Measurements from ENCODE around the gene UNC13B. TPM values are rescaled to one million over a fixed set of nuclear protein-coding genes. Genes with fewer than 3 reads are reported as not detected.
A peak's percentile ranks its signal among the peaks of the same experiment; 100 is the strongest.

UNC13B gene
- total and polyA plus RNA-seq, 2 of the 13 experiments (the other 11 are each of a cell fraction or from before 2014, with no cell fraction given), result 14.0 to 18.3 TPM

DNA sequence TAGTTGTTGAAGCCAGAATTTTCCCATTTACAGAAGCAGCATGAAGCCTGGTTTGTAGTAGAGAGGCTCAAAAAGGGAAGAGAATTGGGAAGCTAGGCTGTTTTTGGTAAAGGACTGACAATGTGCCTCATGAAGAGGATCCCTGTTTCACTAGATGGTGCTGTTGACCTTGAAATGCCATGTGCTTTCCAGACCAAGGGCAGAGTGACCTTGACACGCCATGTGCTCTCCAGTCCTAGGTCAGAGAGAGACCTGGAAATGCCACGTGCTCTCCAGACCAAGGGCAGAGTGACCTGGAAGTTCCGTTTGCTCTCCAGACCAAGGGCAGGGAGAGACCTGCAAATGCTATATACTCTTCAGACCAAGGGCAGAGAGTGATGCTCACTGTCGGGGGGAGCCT is 32.0 kb downstream of the UNC13B start (continued):
- TF ChIP-seq, protein P1, sequence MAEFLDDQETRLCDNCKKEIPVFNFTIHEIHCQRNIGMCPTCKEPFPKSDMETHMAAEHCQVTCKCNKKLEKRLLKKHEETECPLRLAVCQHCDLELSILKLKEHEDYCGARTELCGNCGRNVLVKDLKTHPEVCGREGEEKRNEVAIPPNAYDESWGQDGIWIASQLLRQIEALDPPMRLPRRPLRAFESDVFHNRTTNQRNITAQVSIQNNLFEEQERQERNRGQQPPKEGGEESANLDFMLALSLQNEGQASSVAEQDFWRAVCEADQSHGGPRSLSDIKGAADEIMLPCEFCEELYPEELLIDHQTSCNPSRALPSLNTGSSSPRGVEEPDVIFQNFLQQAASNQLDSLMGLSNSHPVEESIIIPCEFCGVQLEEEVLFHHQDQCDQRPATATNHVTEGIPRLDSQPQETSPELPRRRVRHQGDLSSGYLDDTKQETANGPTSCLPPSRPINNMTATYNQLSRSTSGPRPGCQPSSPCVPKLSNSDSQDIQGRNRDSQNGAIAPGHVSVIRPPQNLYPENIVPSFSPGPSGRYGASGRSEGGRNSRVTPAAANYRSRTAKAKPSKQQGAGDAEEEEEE (CRISPR knock-in tag; IDR thresholded peaks at IDR 0.05; ENCODE audit: borderline replicate concordance), result no peak
- TF ChIP-seq ZSCAN25 (CRISPR knock-in tag; IDR thresholded peaks at IDR 0.05) (no peak), ZNF749 (CRISPR knock-in tag; IDR thresholded peaks at IDR 0.05; ENCODE audit: borderline replicate concordance) (no peak), RXRA (CRISPR knock-in tag; IDR thresholded peaks at IDR 0.05) (no peak), CENPX (CRISPR knock-in tag; IDR thresholded peaks at IDR 0.05) (no peak), ZMAT3 (CRISPR knock-in tag; conservative IDR thresholded peaks at IDR 0.05) (no peak), ZBTB1 (CRISPR knock-in tag; IDR thresholded peaks at IDR 0.05; ENCODE audit: borderline replicate concordance) (no peak), MEIS1 (CRISPR knock-in tag; IDR thresholded peaks at IDR 0.05; ENCODE audit: borderline replicate concordance) (no peak), TOPORS (CRISPR knock-in tag; IDR thresholded peaks at IDR 0.05) (no peak), ARNT (IDR thresholded peaks at IDR 0.05) (no peak), CC2D1A (CRISPR knock-in tag; IDR thresholded peaks at IDR 0.05) (no peak), MIXL1 (CRISPR knock-in tag; IDR thresholded peaks at IDR 0.05) (peak; percentile 51; the same call in 1 of the 2 replicates), ZNF33A (CRISPR knock-in tag; IDR thresholded peaks at IDR 0.05; ENCODE audit: borderline replicate concordance) (no peak), REL (CRISPR knock-in tag; conservative IDR thresholded peaks at IDR 0.05) (no peak), MTF1 (CRISPR knock-in tag; IDR thresholded peaks at IDR 0.05) (no peak), TEAD2 (CRISPR knock-in tag; IDR thresholded peaks at IDR 0.05) (no peak), ZBTB38 (CRISPR knock-in tag; IDR thresholded peaks at IDR 0.05) (peak; percentile 70; the same call in 1 of the 2 replicates)
- TF ChIP-seq, protein P2, sequence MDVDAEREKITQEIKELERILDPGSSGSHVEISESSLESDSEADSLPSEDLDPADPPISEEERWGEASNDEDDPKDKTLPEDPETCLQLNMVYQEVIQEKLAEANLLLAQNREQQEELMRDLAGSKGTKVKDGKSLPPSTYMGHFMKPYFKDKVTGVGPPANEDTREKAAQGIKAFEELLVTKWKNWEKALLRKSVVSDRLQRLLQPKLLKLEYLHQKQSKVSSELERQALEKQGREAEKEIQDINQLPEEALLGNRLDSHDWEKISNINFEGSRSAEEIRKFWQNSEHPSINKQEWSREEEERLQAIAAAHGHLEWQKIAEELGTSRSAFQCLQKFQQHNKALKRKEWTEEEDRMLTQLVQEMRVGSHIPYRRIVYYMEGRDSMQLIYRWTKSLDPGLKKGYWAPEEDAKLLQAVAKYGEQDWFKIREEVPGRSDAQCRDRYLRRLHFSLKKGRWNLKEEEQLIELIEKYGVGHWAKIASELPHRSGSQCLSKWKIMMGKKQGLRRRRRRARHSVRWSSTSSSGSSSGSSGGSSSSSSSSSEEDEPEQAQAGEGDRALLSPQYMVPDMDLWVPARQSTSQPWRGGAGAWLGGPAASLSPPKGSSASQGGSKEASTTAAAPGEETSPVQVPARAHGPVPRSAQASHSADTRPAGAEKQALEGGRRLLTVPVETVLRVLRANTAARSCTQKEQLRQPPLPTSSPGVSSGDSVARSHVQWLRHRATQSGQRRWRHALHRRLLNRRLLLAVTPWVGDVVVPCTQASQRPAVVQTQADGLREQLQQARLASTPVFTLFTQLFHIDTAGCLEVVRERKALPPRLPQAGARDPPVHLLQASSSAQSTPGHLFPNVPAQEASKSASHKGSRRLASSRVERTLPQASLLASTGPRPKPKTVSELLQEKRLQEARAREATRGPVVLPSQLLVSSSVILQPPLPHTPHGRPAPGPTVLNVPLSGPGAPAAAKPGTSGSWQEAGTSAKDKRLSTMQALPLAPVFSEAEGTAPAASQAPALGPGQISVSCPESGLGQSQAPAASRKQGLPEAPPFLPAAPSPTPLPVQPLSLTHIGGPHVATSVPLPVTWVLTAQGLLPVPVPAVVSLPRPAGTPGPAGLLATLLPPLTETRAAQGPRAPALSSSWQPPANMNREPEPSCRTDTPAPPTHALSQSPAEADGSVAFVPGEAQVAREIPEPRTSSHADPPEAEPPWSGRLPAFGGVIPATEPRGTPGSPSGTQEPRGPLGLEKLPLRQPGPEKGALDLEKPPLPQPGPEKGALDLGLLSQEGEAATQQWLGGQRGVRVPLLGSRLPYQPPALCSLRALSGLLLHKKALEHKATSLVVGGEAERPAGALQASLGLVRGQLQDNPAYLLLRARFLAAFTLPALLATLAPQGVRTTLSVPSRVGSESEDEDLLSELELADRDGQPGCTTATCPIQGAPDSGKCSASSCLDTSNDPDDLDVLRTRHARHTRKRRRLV (CRISPR knock-in tag; IDR thresholded peaks at IDR 0.05), result no peak
- TF ChIP-seq, protein P3, sequence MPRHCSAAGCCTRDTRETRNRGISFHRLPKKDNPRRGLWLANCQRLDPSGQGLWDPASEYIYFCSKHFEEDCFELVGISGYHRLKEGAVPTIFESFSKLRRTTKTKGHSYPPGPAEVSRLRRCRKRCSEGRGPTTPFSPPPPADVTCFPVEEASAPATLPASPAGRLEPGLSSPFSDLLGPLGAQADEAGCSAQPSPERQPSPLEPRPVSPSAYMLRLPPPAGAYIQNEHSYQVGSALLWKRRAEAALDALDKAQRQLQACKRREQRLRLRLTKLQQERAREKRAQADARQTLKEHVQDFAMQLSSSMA (CRISPR knock-in tag; IDR thresholded peaks at IDR 0.05), result no peak
- TF ChIP-seq, protein P4, sequence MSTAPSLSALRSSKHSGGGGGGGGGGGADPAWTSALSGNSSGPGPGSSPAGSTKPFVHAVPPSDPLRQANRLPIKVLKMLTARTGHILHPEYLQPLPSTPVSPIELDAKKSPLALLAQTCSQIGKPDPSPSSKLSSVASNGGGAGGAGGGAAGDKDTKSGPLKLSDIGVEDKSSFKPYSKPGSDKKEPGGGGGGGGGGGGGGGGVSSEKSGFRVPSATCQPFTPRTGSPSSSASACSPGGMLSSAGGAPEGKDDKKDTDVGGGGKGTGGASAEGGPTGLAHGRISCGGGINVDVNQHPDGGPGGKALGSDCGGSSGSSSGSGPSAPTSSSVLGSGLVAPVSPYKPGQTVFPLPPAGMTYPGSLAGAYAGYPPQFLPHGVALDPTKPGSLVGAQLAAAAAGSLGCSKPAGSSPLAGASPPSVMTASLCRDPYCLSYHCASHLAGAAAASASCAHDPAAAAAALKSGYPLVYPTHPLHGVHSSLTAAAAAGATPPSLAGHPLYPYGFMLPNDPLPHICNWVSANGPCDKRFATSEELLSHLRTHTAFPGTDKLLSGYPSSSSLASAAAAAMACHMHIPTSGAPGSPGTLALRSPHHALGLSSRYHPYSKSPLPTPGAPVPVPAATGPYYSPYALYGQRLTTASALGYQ (CRISPR knock-in tag; IDR thresholded peaks at IDR 0.05), result no peak
- TF ChIP-seq, protein P5, sequence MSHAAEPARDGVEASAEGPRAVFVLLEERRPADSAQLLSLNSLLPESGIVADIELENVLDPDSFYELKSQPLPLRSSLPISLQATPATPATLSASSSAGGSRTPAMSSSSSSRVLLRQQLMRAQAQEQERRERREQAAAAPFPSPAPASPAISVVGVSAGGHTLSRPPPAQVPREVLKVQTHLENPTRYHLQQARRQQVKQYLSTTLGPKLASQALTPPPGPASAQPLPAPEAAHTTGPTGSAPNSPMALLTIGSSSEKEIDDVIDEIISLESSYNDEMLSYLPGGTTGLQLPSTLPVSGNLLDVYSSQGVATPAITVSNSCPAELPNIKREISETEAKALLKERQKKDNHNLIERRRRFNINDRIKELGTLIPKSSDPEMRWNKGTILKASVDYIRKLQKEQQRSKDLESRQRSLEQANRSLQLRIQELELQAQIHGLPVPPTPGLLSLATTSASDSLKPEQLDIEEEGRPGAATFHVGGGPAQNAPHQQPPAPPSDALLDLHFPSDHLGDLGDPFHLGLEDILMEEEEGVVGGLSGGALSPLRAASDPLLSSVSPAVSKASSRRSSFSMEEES (CRISPR knock-in tag; IDR thresholded peaks at IDR 0.05), result no peak
